22Rv1 (cell line): ENCODE results near the gene UBASH3A.

ENCODE experiments used
- H3K27ac ChIP-seq: fragments of 450-650 bp; 2 replicates; pipeline ENCODE4 v1.5.1; 2017
- ZFX ChIP-seq: fragments of 450-650 bp; IDR thresholded peaks from 2 replicates; pipeline ENCODE4 v1.6.1; 2017; ENCODE audit warnings: antibody characterized with exemption, borderline replicate concordance
- TF ChIP-seq, protein P1 (sequence below): fragments of 450-650 bp; IDR thresholded peaks from 2 replicates; pipeline ENCODE4 v1.5.1; 2017; ENCODE audit warnings: mild to moderate bottlenecking

UBASH3A gene

DNA sequence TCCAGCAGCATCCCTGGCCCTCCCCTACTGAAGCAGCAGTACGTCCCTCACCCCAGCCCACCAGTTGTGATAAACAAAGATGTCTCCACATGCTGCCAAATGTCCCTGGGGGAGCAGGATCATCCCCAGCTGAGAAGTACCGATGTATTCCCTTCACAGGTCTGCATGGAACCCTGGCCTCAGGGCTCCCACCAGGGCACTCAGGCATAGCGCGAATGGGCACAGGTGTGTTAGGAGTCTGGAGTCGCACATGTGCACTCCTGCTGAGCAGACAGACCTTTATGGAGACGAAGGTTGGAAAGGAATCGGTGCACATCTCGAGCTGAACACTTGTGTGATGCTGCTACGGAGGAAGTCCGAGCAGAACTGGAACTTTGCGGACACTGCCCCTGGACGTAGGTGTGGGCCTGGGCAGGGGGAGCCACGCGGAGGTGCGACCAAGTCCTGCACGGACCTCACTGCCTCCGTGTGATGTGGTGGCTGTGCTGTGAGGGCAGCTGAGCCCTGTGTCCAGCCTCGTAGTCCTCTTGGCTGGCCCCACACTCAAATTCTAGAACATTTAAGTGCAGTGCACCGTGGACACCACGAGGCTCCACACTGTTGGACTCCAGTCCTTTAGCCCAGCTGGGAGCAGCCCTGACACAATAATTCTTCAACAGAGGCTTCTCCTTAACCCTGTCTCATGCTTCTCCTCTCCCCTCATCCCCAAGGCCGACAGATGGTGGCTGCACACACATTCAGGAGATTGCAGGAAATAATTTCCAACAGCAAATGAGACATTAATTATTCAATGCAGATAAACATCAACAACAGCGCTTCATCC is 48.9 kb downstream of the UBASH3A start:
- TF ChIP-seq ZFX = no peak
- TF ChIP-seq, protein P1, sequence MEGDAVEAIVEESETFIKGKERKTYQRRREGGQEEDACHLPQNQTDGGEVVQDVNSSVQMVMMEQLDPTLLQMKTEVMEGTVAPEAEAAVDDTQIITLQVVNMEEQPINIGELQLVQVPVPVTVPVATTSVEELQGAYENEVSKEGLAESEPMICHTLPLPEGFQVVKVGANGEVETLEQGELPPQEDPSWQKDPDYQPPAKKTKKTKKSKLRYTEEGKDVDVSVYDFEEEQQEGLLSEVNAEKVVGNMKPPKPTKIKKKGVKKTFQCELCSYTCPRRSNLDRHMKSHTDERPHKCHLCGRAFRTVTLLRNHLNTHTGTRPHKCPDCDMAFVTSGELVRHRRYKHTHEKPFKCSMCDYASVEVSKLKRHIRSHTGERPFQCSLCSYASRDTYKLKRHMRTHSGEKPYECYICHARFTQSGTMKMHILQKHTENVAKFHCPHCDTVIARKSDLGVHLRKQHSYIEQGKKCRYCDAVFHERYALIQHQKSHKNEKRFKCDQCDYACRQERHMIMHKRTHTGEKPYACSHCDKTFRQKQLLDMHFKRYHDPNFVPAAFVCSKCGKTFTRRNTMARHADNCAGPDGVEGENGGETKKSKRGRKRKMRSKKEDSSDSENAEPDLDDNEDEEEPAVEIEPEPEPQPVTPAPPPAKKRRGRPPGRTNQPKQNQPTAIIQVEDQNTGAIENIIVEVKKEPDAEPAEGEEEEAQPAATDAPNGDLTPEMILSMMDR = no peak
- H3K27ac ChIP-seq = no peak overlapping the region

DNA sequence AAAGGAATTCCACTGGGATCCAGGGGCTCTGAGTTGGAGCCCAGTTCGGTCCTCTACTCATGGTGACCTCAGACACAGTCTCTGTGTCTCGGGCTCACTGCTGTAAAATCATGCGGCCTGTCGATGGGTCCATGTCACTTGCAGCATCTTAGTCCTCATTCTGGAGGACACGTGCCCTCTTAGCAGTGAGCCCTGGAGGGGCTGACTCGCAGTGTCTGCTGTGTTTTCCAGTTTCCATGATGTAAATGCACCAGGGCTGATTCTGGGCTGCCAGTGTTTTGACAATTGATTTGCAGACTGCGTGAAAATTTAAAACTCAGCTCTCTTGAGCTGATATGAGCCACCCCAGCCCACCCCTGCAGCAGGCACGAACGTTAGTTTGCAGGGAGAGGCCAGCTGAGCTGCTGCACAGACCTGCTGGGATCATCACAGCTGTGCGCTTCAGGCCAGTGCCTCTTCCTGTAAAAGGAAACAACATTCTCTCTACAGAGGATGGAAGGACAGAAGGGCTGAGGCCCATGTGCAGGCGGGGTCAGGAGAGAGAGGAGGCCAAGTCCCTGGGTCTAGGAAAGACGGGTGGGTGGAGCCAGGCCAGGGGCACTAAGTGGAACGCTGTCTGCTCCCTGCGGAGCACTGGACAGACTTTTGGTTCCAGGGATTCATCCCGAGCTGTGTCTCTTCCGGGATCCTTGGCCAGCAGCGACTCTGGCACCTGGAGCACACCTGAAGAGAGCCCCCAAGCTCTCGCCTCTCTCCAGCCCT is 49.7 kb downstream of the UBASH3A start:
- TF ChIP-seq, protein P1 = no peak
- no peak for TF ChIP-seq ZFX
- H3K27ac ChIP-seq = no peak overlapping the region

DNA sequence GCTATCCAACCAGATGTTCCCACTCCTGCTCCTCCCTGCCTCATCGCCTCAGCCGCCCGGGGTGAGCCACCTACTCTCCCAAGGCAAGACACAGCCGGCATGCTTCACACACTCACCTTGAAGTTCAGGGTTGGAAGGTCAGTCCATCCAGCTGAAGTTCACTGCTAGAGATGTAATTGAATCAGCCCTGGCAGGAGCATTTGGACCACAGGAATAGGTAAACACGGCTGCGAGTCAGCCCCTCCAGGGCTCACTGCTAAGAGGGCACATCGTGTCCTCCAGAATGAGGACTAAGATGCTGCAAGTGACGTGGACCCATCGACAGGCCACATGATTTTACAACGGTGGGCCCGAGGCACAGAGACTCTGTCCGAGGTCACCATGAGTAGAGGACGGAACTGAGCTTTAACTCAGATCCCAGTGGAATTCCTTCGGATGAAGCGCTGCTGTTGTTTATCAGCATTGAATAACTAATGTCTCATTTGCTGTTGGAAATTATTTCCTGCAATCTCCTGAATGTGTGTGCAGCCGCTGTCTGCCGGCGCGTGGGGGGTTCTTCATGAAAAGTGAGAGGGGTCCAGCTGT is 50.4 kb downstream of the UBASH3A start:
- no peak for TF ChIP-seq ZFX
- TF ChIP-seq, protein P1 = no peak
- H3K27ac ChIP-seq = no peak overlapping the region

- TF ChIP-seq, protein P1 = no peak
- no peak for TF ChIP-seq ZFX
- H3K27ac ChIP-seq = no peak overlapping the region
Measured at GRCh38 chr21:42454786-42455185, 51.1 kb downstream of the UBASH3A start.

GRCh38 chr21:42455196-42455595 is 51.5 kb downstream of the UBASH3A start:
- TF ChIP-seq ZFX = no peak
- TF ChIP-seq, protein P1 = no peak

GRCh38 chr21:42455754-42456440 is 52.2 kb downstream of the UBASH3A start:
- TF ChIP-seq, protein P1 = no peak
- H3K27ac ChIP-seq = no peak overlapping the region

More at GRCh38 chr21:42455196-42455595, 51.5 kb downstream of the UBASH3A start:
- no peak overlapping the region for H3K27ac ChIP-seq
